HepG2 (cell line): ENCODE measurements around the gene PPP3R1. TPM values are rescaled to one million over a fixed set of nuclear protein-coding genes. Genes with fewer than 3 reads are reported as not detected.

ENCODE experiments used
- ATAC-seq: fragments of 200-7000 bp; cut with Tn5 transposase; 3 replicates; pipeline ENCODE4 v1.9.1; 2020; ENCODE audit warnings: mild to moderate bottlenecking, moderate library complexity
- BruUV-seq: library from RNA; stranded (reverse); fragments of 400-500 nt; replicated peaks from 2 replicates; lab custom pipeline; 2021; lab: Mats Ljungman, UMichigan
- CTCF ChIA-PET: fragments of 300-600 bp; formaldehyde crosslinking; extraction: SDS; loops from one replicate; lab custom pipeline; 2021; ENCODE audit warnings: low total read pairs, inconsistent platforms, low intra/inter-chr PET ratio; lab: Yijun Ruan, JAX
- POLR2A ChIA-PET: fragments of 350-600 bp; sonication (Branson Sonifier 250); formaldehyde crosslinking; loops from one replicate; lab custom pipeline; 2020; ENCODE audit warnings: antibody characterized with exemption, inconsistent platforms; lab: Yijun Ruan, JAX
- DNase-seq: peaks from one replicate; pipeline ENCODE4 v3.0.0-alpha.2; 2015; ENCODE audit warnings: low spot score
- FAIRE-seq: peaks from 3 replicates; lab custom pipeline; 2011; peaks lifted over from hg19 to GRCh38; lab: Jason Lieb, UNC
- H2AFZ ChIP-seq: one replicate; pipeline ENCODE4 v1.6.1; 2011; ENCODE audit warnings: low read length, inconsistent platforms
- H3K27ac ChIP-seq: fragments of 300-600 bp; 3 replicates; pipeline ENCODE4 v1.8.0; 2011; ENCODE audit warnings: mixed run types, mild to moderate bottlenecking, mixed read lengths, low read length, inconsistent platforms; ENCODE audit not compliant: insufficient read depth; ENCODE audit errors: extremely low read length
- H3K27me3 ChIP-seq, 2 experiments: fragments of 200-600 bp in 1 of 2; 2 replicates in 1 of 2; 3 replicates in 1 of 2; pipeline versions ENCODE4 v1.6.0 to v1.8.0; 2011; ENCODE audit warnings: low read length in 2 of 2, mild to moderate bottlenecking in 2 of 2, moderate library complexity in 2 of 2, inconsistent platforms in 1 of 2; ENCODE audit not compliant: insufficient read depth in 2 of 2, control insufficient read depth in 1 of 2
- H3K36me3 ChIP-seq, 2 experiments: fragments of 200-600 bp in 1 of 2; replicated peaks in 1 of 2; 2 replicates in 1 of 2; 3 replicates in 1 of 2; pipeline versions ENCODE4 v1.5.1 to v1.8.0; 2011; ENCODE audit warnings: low read length in 2 of 2, inconsistent platforms in 1 of 2; ENCODE audit not compliant: insufficient read depth in 2 of 2, control insufficient read depth in 1 of 2
- H3K4me1 ChIP-seq: 2 replicates; pipeline ENCODE4 v1.5.1; 2012; ENCODE audit warnings: low read length, inconsistent platforms; ENCODE audit not compliant: insufficient read depth
- H3K4me2 ChIP-seq: 2 replicates; pipeline ENCODE4 v1.6.0; 2011; ENCODE audit warnings: low read depth, low read length, inconsistent platforms
- H3K4me3 ChIP-seq, 3 experiments: fragments of 200-600 bp in 1 of 3; sonication (generic), shearing (Covaris generic) in 1 of 3; replicated peaks in 1 of 3; 2 replicates each; pipeline ENCODE4 v1.5.1; 2011 to 2016; ENCODE audit warnings: low read length in 3 of 3, inconsistent platforms in 2 of 3, low read depth in 2 of 3, mild to moderate bottlenecking in 2 of 3, control low read depth in 1 of 3, mixed read lengths in 1 of 3; ENCODE audit not compliant: insufficient read depth in 1 of 3
- H3K79me2 ChIP-seq: one replicate; pipeline ENCODE4 v1.6.1; 2011; ENCODE audit warnings: low read length, inconsistent platforms; ENCODE audit not compliant: insufficient read depth
- H3K9ac ChIP-seq: 2 replicates; pipeline ENCODE4 v1.6.0; 2011; ENCODE audit warnings: mild to moderate bottlenecking, low read depth, low read length, inconsistent platforms; ENCODE audit not compliant: insufficient read depth
- H3K9me3 ChIP-seq: 2 replicates; pipeline ENCODE4 v1.5.1; 2012; ENCODE audit warnings: mild to moderate bottlenecking, low read length
- H4K20me1 ChIP-seq: 2 replicates; pipeline ENCODE4 v1.6.0; 2011; ENCODE audit warnings: inconsistent platforms, mild to moderate bottlenecking, low read length, moderate library complexity; ENCODE audit not compliant: insufficient read depth
- FOXA3 ChIP-seq: IDR thresholded peaks from 2 replicates; pipeline ENCODE4 v1.6.1; 2016; ENCODE audit warnings: missing genetic modification reagents, missing compliant biosample characterization
- FOXK2 ChIP-seq: fragments of 450-650 bp; IDR thresholded peaks from 2 replicates; pipeline ENCODE4 v1.6.1; 2016
- FOXP1 ChIP-seq, 2 experiments: fragments of 450-650 bp in 1 of 2; IDR thresholded peaks; 2 replicates each; pipeline ENCODE4 v1.6.1; 2017 to 2018; ENCODE audit warnings: antibody characterized with exemption in 1 of 2
- HNF4G ChIP-seq, 2 experiments: sonication (generic) in 1 of 2; formaldehyde crosslinking in 1 of 2; IDR thresholded peaks; 2 replicates each; pipeline versions ENCODE4 v1.4.0 to v1.6.1; 2011 to 2020; ENCODE audit warnings: borderline replicate concordance in 2 of 2, low read depth in 2 of 2, mild to moderate bottlenecking in 2 of 2, low read length in 1 of 2, missing genetic modification reagents in 1 of 2, moderate library complexity in 1 of 2
- HNRNPL ChIP-seq: fragments of 200-400 bp; formaldehyde crosslinking; IDR thresholded peaks from 2 replicates; pipeline ENCODE4 v1.6.1; 2017; ENCODE audit warnings: mild to moderate bottlenecking, low read depth, low read length
- KMT2B ChIP-seq: IDR thresholded peaks from 2 replicates; pipeline ENCODE4 v1.6.1; 2016; ENCODE audit warnings: missing genetic modification reagents, missing compliant biosample characterization
- NONO ChIP-seq, 2 experiments: fragments of 450-650 bp in 1 of 2; sonication (generic) in 1 of 2; formaldehyde crosslinking in 1 of 2; IDR thresholded peaks in 1 of 2; conservative IDR thresholded peaks in 1 of 2; 2 replicates each; pipeline versions ENCODE4 v1.6.1 to v1.8.0; 2017 to 2022; ENCODE audit warnings: mild to moderate bottlenecking in 1 of 2, missing genetic modification reagents in 1 of 2, moderate library complexity in 1 of 2
- SAP130 ChIP-seq: IDR thresholded peaks from 2 replicates; pipeline ENCODE4 v1.6.1; 2016; ENCODE audit warnings: low read depth
- WIZ ChIP-seq: sonication (generic); formaldehyde crosslinking; IDR thresholded peaks from 2 replicates; pipeline ENCODE4 v1.5.1; 2020; ENCODE audit warnings: mild to moderate bottlenecking, missing genetic modification reagents
- ZNF550 ChIP-seq: sonication (generic); formaldehyde crosslinking; IDR thresholded peaks from 2 replicates; pipeline ENCODE4 v1.4.0; 2020; ENCODE audit warnings: mild to moderate bottlenecking, missing genetic modification reagents, borderline replicate concordance
- ZNF564 ChIP-seq: sonication (generic); formaldehyde crosslinking; IDR thresholded peaks from 2 replicates; pipeline ENCODE4 v1.8.1; 2023; ENCODE audit warnings: mild to moderate bottlenecking, missing genetic modification reagents
- ZNF670 ChIP-seq: sonication (generic); formaldehyde crosslinking; IDR thresholded peaks from 2 replicates; pipeline ENCODE4 v1.8.0; 2022; ENCODE audit warnings: mild to moderate bottlenecking, missing genetic modification reagents, borderline replicate concordance
- WGBS: methylation state at CpG from one replicate; pipeline ENCODE4 v1.1.6; 2017; ENCODE audit warnings: low lambda C conversion rate; 5-methylcytosine and 5-hydroxymethylcytosine counted together
- in situ Hi-C: cut with HindIII; loops from 2 replicates; pipeline ENCODE4 v1.10.0; 2017; ENCODE audit warnings: low pct_unique_long_range_greater_than_20kb; ENCODE audit not compliant: extremely low pct_ligation_motif_present
- intact Hi-C: fragments of 100-400 bp; cut with micrococcal nuclease; formaldehyde crosslinking; loops from one replicate; pipeline ENCODE4 v1.10.0; 2022; ENCODE audit not compliant: unreplicated experiment
- polyA plus RNA-seq, 8 experiments: library from polyadenylated mRNA; depleted of rRNA in 3 of 8; stranded (reverse) in 7 of 8; unstranded in 1 of 8; fragments of >200 nt; fragmentation: Illumina TruSeq in 4 of 8; extraction: Trizol in 4 of 8; gene quantifications; 2 replicates each; pipeline versions ENCODE4 v1.2.1 to v1.2.3, GENCODE V29; 2011 to 2016; ENCODE audit warnings: low read depth in 4 of 8, missing spikeins in 1 of 8, mixed read lengths in 1 of 8; ENCODE audit not compliant: insufficient read depth in 1 of 8
- total RNA-seq, 5 experiments: library from RNA; depleted of rRNA; stranded (reverse); fragments of >200 nt; fragmentation: Illumina TruSeq; extraction: Trizol; gene quantifications; 2 replicates each; pipeline ENCODE4 v1.2.3, GENCODE V29; 2016; ENCODE audit warnings: low read depth in 1 of 5
- TF ChIP-seq, protein P1 (sequence below): sonication (generic); formaldehyde crosslinking; IDR thresholded peaks from 2 replicates; pipeline ENCODE4 v1.4.0; 2020; ENCODE audit warnings: mild to moderate bottlenecking, missing genetic modification reagents
- TF ChIP-seq, protein P2 (sequence below): sonication (generic); formaldehyde crosslinking; IDR thresholded peaks from 2 replicates; pipeline ENCODE4 v1.8.1; 2023; ENCODE audit warnings: missing genetic modification reagents, inconsistent platforms, borderline replicate concordance

PPP3R1 gene
- total and polyA plus RNA-seq, 2 of the 13 experiments (the other 11 are each of a cell fraction or from before 2014, with no cell fraction given): 11.6 to 25.7 TPM

DNA sequence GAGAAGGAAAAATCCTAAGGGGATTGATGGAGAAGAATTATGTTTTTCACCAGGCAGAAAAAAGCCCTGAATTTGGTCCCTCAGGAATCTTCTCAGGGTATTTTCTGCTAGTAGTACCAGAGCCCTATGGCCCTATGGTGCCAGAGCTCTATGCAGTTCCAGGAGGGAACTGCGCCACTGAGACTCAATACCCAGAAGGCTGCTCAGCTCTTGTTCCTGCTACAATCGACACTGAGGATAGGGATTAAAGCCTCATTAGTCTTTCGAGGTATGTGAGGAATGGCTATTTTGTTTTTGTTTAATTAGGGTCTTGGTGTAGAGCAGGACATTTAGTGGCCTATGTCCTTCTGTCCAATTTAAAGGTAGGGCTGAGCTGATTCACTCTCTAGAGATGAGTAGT, 21.7 kb upstream of the PPP3R1 start:
- Histone ChIP-seq H2AFZ (no peak overlapping the region), H3K36me3 (no peaks in the 10 kb centered on the region), H4K20me1 (no peaks in the 10 kb centered on the region), H3K27me3 (no peaks in the 10 kb centered on the region), H3K4me1 (no peaks in the 10 kb centered on the region), H3K9ac (no peak overlapping the region), H3K79me2 (no peaks in the 10 kb centered on the region), H3K4me3 (no peak overlapping the region), H3K4me2 (no peak overlapping the region), H3K27ac (no peak overlapping the region), H3K9me3 (no peaks in the 10 kb centered on the region)
- FAIRE-seq (no peak), ATAC-seq (peak; percentile 54; the same call in 2 of the 3 replicates), DNase-seq (no peak)
- no TSS peak for BruUV-seq
- intact Hi-C loops: no loop called here
- ChIA-PET POLR2A (no interaction called here), CTCF (no interaction called here)
- WGBS: 27% methylated on average over 3 of the region's 3 CpGs
- TF ChIP-seq KMT2B: no peak
- in situ Hi-C loops: no loop called here

DNA sequence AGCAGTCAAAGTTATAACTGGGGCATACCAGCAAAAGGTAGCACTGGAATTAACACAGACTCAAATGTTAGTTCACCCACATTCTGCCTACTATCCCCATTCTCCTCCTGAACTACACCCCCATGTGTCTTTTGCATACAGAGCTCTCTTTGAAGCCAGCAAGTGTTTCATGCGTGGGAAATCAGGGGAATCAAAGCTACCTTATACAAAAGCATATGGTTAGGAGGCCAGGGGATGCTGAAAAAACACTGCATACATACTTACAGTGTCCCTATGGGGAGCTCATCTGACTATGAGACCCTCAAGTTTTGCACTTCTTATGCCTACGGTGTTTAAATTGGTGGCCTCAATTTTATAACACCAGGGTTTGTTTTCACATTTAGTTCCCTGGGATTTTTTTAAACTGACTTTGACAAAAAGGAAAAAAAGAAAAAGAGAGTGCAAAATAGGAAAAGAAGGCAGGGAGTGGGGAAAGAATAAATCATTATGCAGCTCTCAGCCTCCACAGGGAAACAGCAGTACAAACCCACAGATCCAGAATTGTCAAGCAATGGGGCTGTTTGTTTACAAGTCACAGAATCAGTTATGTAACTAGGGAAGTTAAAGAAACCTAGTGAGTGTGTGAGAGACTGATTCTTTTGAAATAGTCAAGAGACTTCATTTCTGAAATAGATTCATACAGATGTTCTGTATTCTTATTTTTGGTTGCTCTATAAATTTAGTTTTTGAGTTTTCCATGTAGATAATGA, 20.1 kb upstream of the PPP3R1 start:
- H3K9me3 ChIP-seq: no peaks in the 10 kb centered on the region
- no peak overlapping the region for H3K4me2 ChIP-seq
- H3K9ac ChIP-seq: no peak overlapping the region
- ATAC-seq: no peak; the same call in 2 of the 3 replicates
- no peaks in the 10 kb centered on the region for H3K27me3 ChIP-seq
- H2AFZ ChIP-seq: no peak overlapping the region
- no peaks in the 10 kb centered on the region for H3K36me3 ChIP-seq
- WGBS: 24% methylated on average over 2 of the region's 2 CpGs
- intact Hi-C loops: no loop called here
- H3K79me2 ChIP-seq: no peaks in the 10 kb centered on the region
- in situ Hi-C loops: no loop called here
- TF ChIP-seq FOXA3 (CRISPR knock-in tag): peak; percentile 52; the same call in 1 of the 2 replicates
- TF ChIP-seq, protein P1, sequence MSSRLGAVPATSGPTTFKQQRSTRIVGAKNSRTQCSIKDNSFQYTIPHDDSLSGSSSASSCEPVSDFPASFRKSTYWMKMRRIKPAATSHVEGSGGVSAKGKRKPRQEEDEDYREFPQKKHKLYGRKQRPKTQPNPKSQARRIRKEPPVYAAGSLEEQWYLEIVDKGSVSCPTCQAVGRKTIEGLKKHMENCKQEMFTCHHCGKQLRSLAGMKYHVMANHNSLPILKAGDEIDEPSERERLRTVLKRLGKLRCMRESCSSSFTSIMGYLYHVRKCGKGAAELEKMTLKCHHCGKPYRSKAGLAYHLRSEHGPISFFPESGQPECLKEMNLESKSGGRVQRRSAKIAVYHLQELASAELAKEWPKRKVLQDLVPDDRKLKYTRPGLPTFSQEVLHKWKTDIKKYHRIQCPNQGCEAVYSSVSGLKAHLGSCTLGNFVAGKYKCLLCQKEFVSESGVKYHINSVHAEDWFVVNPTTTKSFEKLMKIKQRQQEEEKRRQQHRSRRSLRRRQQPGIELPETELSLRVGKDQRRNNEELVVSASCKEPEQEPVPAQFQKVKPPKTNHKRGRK (CRISPR knock-in tag): no peak
- TF ChIP-seq FOXK2: no peak
- no peak for TF ChIP-seq HNRNPL
- TF ChIP-seq WIZ (CRISPR knock-in tag): no peak
- no peak for TF ChIP-seq ZNF550 (CRISPR knock-in tag)
- TF ChIP-seq SAP130 (CRISPR knock-in tag): peak; percentile 31; the same call in 1 of the 2 replicates
- no peak for TF ChIP-seq ZNF670 (CRISPR knock-in tag)
- no peak for TF ChIP-seq ZNF564 (CRISPR knock-in tag)
- TF ChIP-seq, protein P2, sequence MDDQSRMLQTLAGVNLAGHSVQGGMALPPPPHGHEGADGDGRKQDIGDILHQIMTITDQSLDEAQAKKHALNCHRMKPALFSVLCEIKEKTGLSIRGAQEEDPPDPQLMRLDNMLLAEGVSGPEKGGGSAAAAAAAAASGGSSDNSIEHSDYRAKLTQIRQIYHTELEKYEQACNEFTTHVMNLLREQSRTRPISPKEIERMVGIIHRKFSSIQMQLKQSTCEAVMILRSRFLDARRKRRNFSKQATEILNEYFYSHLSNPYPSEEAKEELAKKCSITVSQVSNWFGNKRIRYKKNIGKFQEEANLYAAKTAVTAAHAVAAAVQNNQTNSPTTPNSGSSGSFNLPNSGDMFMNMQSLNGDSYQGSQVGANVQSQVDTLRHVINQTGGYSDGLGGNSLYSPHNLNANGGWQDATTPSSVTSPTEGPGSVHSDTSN (CRISPR knock-in tag): no peak
- no peak for TF ChIP-seq NONO (IDR thresholded peaks at IDR 0.05)
- TF ChIP-seq NONO (CRISPR knock-in tag; conservative IDR thresholded peaks at IDR 0.05): no peak
- no peak for TF ChIP-seq HNF4G (IDR thresholded peaks at IDR 0.05; ENCODE audit: borderline replicate concordance, low read depth, low read length)
- no peak for TF ChIP-seq HNF4G (CRISPR knock-in tag; IDR thresholded peaks at IDR 0.05; ENCODE audit: borderline replicate concordance, low read depth)
- TF ChIP-seq KMT2B: no peak
- TF ChIP-seq FOXP1 (IDR thresholded peaks at IDR 0.05): no peak
- TF ChIP-seq FOXP1 (CRISPR knock-in tag; IDR thresholded peaks at IDR 0.05): peak; percentile 46; the same call in 1 of the 2 replicates
- no peak overlapping the region for H3K4me3 ChIP-seq
- FAIRE-seq: no peak
- CTCF ChIA-PET: no interaction called here
- H3K27ac ChIP-seq: no peak overlapping the region
- POLR2A ChIA-PET: no interaction called here
- no peaks in the 10 kb centered on the region for H4K20me1 ChIP-seq
- DNase-seq: no peak
- H3K4me1 ChIP-seq: no peaks in the 10 kb centered on the region
- no TSS peak for BruUV-seq
